Left ventricle myocardium inferior (tissue), 1 donor: ENCODE data around the gene LIPC. TPM values are rescaled to one million over a fixed set of nuclear protein-coding genes. Genes with fewer than 3 reads are reported as not detected.

ENCODE experiments used
- DNase-seq: peaks from one replicate; pipeline ENCODE4 v3.0.0-alpha.2; 2020
- H3K27ac ChIP-seq: fragments of 200-600 bp; replicated peaks from 2 replicates; pipeline ENCODE4 v1.8.0; 2021
- H3K27me3 ChIP-seq: fragments of 200-600 bp; 2 replicates; pipeline ENCODE4 v1.8.0; 2021; ENCODE audit warnings: low read depth
- H3K36me3 ChIP-seq: fragments of 200-600 bp; 2 replicates; pipeline ENCODE4 v1.8.0; 2021
- H3K4me1 ChIP-seq: fragments of 200-600 bp; 2 replicates; pipeline ENCODE4 v1.8.0; 2021
- H3K4me3 ChIP-seq: fragments of 200-600 bp; 2 replicates; pipeline ENCODE4 v1.8.0; 2021; ENCODE audit warnings: mild to moderate bottlenecking, moderate library complexity
- H3K9me3 ChIP-seq: fragments of 200-600 bp; replicated peaks from 2 replicates; pipeline ENCODE4 v1.8.0; 2021
- CTCF ChIP-seq: fragments of 200-600 bp; IDR thresholded peaks from 2 replicates; pipeline ENCODE4 v1.8.0; 2021; ENCODE audit warnings: antibody characterized with exemption, mild to moderate bottlenecking, borderline replicate concordance
- intact Hi-C: fragments of 100-400 bp; cut with micrococcal nuclease; formaldehyde crosslinking; loops from one replicate; pipeline ENCODE4 v1.11.0; 2022
- total RNA-seq: library from RNA; stranded (reverse); fragmentation: NEBNext Ultra II Directional; extraction: Animal tissue kit (Norgen Biotek cat#: 25700); gene quantifications from one replicate; pipeline ENCODE4 v1.2.1, GENCODE V29; 2021
- donor health status: DM: no; HTN: yes; CAD: no; lungs with severe emphysema.

The LIPC gene
- total RNA-seq, 1 donor from 2014 or later: 1.5 TPM

DNA sequence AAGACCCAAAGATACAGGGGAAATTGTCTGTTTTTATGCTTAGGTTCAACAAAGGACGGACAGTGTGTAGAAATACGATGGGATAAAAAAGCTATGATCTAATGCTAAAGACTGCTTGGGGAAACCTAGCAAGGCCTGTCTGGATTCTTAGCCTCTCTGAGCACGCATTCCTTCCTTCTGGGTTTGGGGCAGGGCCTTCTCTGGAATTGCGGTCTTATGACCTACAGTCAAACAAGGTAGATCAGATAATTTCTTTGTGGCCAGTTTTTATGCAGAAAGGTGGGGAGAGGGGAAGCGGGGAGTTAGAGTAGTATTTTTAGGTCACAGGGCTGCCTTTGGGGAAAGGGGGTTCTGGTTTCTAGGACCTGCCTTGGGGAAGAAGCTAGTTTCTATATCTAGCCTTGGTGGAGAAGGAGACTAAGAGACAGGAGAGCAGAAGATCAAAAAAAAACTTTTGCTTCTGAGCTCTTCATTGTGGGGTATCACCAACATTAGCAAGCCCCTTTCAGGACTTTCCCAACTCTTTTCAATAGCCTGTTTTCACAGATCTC, 39.1 kb upstream of the LIPC start:
- no peak for DNase-seq
- no peak overlapping the region for H3K4me3 ChIP-seq
- H3K27ac ChIP-seq: no peak overlapping the region
- H3K4me1 ChIP-seq: no peaks in the 10 kb centered on the region
- TF ChIP-seq CTCF: no peak
- no peaks in the 10 kb centered on the region for H3K36me3 ChIP-seq
- H3K27me3 ChIP-seq: no peaks in the 10 kb centered on the region
- intact Hi-C loops: no loop called here
- H3K9me3 ChIP-seq: no peaks in the 10 kb centered on the region

DNA sequence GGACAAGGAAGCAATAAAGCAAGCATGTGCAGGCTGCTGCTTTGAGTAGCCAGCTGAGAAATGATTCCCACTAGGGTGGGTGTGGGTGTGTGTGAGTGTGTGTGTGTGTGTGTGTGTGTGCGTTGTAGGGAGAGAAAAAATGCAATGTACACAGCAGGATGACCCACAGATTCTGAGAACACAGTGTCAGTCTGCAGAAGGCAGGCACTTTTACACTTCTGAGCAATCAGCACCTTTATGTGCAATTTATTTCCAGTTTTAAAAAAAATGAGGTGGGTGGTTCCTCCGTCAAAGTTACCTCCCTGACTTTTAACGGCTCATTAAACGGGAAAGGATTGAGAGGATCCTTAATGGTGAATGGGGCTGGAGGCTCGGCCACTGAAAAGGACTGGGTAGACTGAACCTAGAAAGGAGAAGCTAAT, 38.5 kb upstream of the LIPC start:
- DNase-seq: no peak
- no peak for TF ChIP-seq CTCF
- H3K36me3 ChIP-seq: no peaks in the 10 kb centered on the region
- no peak overlapping the region for H3K4me3 ChIP-seq
- no peaks in the 10 kb centered on the region for H3K4me1 ChIP-seq
- H3K27ac ChIP-seq: no peak overlapping the region
- no peaks in the 10 kb centered on the region for H3K27me3 ChIP-seq
- no peaks in the 10 kb centered on the region for H3K9me3 ChIP-seq
- intact Hi-C loops: no loop called here

GRCh38 chr15:58396181-58396580, 35.6 kb upstream of the LIPC start:
- no peaks in the 10 kb centered on the region for H3K36me3 ChIP-seq
- no peak for DNase-seq
- H3K27ac ChIP-seq: no peak overlapping the region
- no peaks in the 10 kb centered on the region for H3K9me3 ChIP-seq
- H3K4me1 ChIP-seq: no peaks in the 10 kb centered on the region
- no peak for TF ChIP-seq CTCF
- no peaks in the 10 kb centered on the region for H3K27me3 ChIP-seq
- intact Hi-C loops: no loop called here
- no peak overlapping the region for H3K4me3 ChIP-seq

DNA sequence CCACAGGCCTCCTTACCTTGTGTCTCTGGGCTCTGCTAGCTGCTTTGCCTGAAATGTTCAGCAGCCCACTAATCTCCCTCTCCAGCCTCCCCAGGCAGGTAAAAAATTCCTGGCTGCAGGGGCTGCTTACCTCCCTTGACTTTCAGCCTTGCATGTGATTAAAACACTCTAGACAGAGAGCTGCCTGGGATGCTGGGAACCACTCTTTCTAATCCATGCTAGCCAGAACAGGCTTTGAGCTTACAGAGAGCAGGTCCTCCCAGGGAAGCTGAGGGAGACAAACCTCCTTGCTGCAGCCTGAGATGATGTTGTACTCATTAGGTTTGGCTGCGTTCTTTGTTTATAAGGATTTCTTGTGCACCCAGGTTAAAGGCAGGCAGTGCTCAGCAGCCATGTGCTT, 33.7 kb upstream of the LIPC start:
- H3K4me3 ChIP-seq: no peak overlapping the region
- no peaks in the 10 kb centered on the region for H3K36me3 ChIP-seq
- intact Hi-C loops: no loop called here
- no peak overlapping the region for H3K27ac ChIP-seq
- H3K4me1 ChIP-seq: no peaks in the 10 kb centered on the region
- no peak for TF ChIP-seq CTCF
- H3K27me3 ChIP-seq: no peaks in the 10 kb centered on the region
- DNase-seq: no peak
- no peaks in the 10 kb centered on the region for H3K9me3 ChIP-seq

DNA sequence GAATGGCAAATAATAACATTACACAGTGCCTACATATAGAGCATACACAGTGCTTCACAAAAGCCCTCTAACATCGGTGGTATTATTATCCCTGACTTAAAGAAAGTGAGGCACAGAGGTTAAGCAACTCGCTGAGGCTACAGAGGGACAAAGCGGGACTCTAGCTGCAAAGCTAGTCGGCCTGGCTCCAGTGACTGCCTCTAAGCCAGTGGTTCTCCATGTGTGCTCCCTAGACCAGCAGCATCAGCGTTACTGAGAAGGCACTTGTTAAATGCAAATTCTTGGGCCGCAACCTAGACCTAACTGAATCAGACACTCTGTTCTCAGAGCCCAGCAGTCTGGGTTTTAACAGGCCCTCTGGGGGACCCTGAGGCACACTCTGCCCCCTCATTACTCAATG, 33.1 kb upstream of the LIPC start:
- H3K9me3 ChIP-seq: no peaks in the 10 kb centered on the region
- H3K4me1 ChIP-seq: no peaks in the 10 kb centered on the region
- no peaks in the 10 kb centered on the region for H3K36me3 ChIP-seq
- no peak for DNase-seq
- TF ChIP-seq CTCF: no peak
- no peak overlapping the region for H3K27ac ChIP-seq
- H3K27me3 ChIP-seq: no peaks in the 10 kb centered on the region
- intact Hi-C loops: no loop called here
- no peak overlapping the region for H3K4me3 ChIP-seq

- DNase-seq: no peak
- Histone ChIP-seq H3K36me3 (no peaks in the 10 kb centered on the region), H3K4me3 (no peak overlapping the region), H3K9me3 (no peaks in the 10 kb centered on the region), H3K4me1 (no peaks in the 10 kb centered on the region), H3K27me3 (no peaks in the 10 kb centered on the region), H3K27ac (no peak overlapping the region)
- TF ChIP-seq CTCF: no peak
- intact Hi-C loops: no loop called here
These were observed 32.1 kb upstream of the LIPC start for GRCh38 chr15:58399739-58400138.
